K562 (cell line): ENCODE results near the gene TRIM3. TPM values are rescaled to one million over a fixed set of nuclear protein-coding genes. Genes with fewer than 3 reads are reported as not detected.

Experiments used
- ATAC-seq: fragments of 200-7000 bp; cut with Tn5 transposase; 3 replicates; pipeline ENCODE4 v1.9.1; 2020; ENCODE audit warnings: moderate library complexity
- BruUV-seq: library from RNA; stranded (reverse); fragments of 400-500 nt; replicated peaks from 2 replicates; lab custom pipeline; 2021; lab: Mats Ljungman, UMichigan
- CTCF ChIA-PET: fragments of 300-600 bp; formaldehyde crosslinking; extraction: SDS; loops from one replicate; lab custom pipeline; 2021; ENCODE audit warnings: low intra/inter-chr PET ratio; lab: Yijun Ruan, JAX
- POLR2A ChIA-PET: fragments of 300-600, 350-650 bp; sonication (Branson Sonifier 250); formaldehyde crosslinking; extraction: SDS; loops from one replicate; lab custom pipeline; 2021; ENCODE audit warnings: antibody characterized with exemption, inconsistent platforms; lab: Yijun Ruan, JAX
- DNase-seq, 4 experiments: peaks; one replicate each; pipeline versions ENCODE4 v3.0.0 to v3.0.0-alpha.2; 2011 to 2018; ENCODE audit warnings: low spot score in 3 of 4, mixed read lengths in 3 of 4; ENCODE audit errors: extremely low read depth in 1 of 4
- FAIRE-seq: peaks from 2 replicates; lab custom pipeline; 2011; peaks lifted over from hg19 to GRCh38; lab: Jason Lieb, UNC
- H2AFZ ChIP-seq: 2 replicates; pipeline ENCODE4 v1.6.0; 2011; ENCODE audit warnings: low read depth, low read length, control low read depth, inconsistent platforms
- H3K27ac ChIP-seq: fragments of 200-600 bp; 3 replicates; pipeline ENCODE4 v1.8.0; 2011; ENCODE audit warnings: low read depth, mild to moderate bottlenecking, control low read depth, inconsistent platforms, low read length, moderate library complexity, mixed read lengths; ENCODE audit errors: extremely low read depth
- H3K27me3 ChIP-seq, 2 experiments: fragments of 300-600 bp in 1 of 2; 2 replicates in 1 of 2; 3 replicates in 1 of 2; pipeline versions ENCODE4 v1.6.0 to v1.8.0; 2011; ENCODE audit warnings: inconsistent platforms in 2 of 2, low read length in 2 of 2, mild to moderate bottlenecking in 1 of 2, mixed read lengths in 1 of 2, moderate library complexity in 1 of 2; ENCODE audit not compliant: control insufficient read depth in 2 of 2, insufficient read depth in 2 of 2
- H3K36me3 ChIP-seq: fragments of 300-600 bp; 3 replicates; pipeline ENCODE4 v1.8.0; 2011; ENCODE audit warnings: mild to moderate bottlenecking, low read length, inconsistent platforms; ENCODE audit not compliant: control insufficient read depth, insufficient read depth
- H3K4me1 ChIP-seq, 2 experiments: fragments of 200-600 bp in 1 of 2; replicated peaks in 1 of 2; 2 replicates in 1 of 2; 3 replicates in 1 of 2; pipeline versions ENCODE4 v1.5.1 to v1.8.0; 2011; ENCODE audit warnings: inconsistent platforms in 2 of 2, low read length in 2 of 2, mild to moderate bottlenecking in 1 of 2, mixed read lengths in 1 of 2, moderate library complexity in 1 of 2; ENCODE audit not compliant: control insufficient read depth in 2 of 2, insufficient read depth in 2 of 2
- H3K4me2 ChIP-seq: 2 replicates; pipeline ENCODE4 v1.6.1; 2011; ENCODE audit warnings: low read length, control low read depth, inconsistent platforms, mixed read lengths; ENCODE audit not compliant: insufficient read depth
- H3K4me3 ChIP-seq: fragments of 200-600 bp; sonication (generic), shearing (Covaris generic); 2 replicates; pipeline ENCODE4 v1.5.1; 2016; ENCODE audit warnings: control low read depth, inconsistent platforms
- H3K79me2 ChIP-seq: fragments of 200-600 bp; 3 replicates; pipeline ENCODE4 v1.8.0; 2011; ENCODE audit warnings: low read length, inconsistent platforms; ENCODE audit not compliant: control insufficient read depth, insufficient read depth
- H3K9ac ChIP-seq, 2 experiments: 2 replicates each; pipeline versions ENCODE4 v1.6.0 to v1.6.1; 2011; ENCODE audit warnings: low read depth in 2 of 2, low read length in 2 of 2, control low read depth in 1 of 2, inconsistent platforms in 1 of 2, mild to moderate bottlenecking in 1 of 2, mixed read lengths in 1 of 2; ENCODE audit not compliant: insufficient read depth in 1 of 2
- H3K9me1 ChIP-seq: one replicate; pipeline ENCODE4 v1.6.0; 2011; ENCODE audit warnings: inconsistent platforms, mild to moderate bottlenecking, low read length, moderate library complexity; ENCODE audit not compliant: control insufficient read depth, insufficient read depth
- H3K9me3 ChIP-seq: replicated peaks from 2 replicates; pipeline ENCODE4 v1.5.1; 2011; ENCODE audit warnings: low read depth, low read length, inconsistent platforms; ENCODE audit not compliant: control insufficient read depth, insufficient read depth
- H4K20me1 ChIP-seq: replicated peaks from 2 replicates; pipeline ENCODE4 v1.6.1; 2011; ENCODE audit warnings: low read length, inconsistent platforms, mixed read lengths; ENCODE audit not compliant: control insufficient read depth, insufficient read depth
- ATF6 ChIP-seq: sonication (generic); formaldehyde crosslinking; IDR thresholded peaks from 2 replicates; pipeline ENCODE4 v1.4.0; 2020; ENCODE audit warnings: mild to moderate bottlenecking, missing genetic modification reagents
- DNMT1 ChIP-seq: fragments of 450-650 bp; IDR thresholded peaks from 2 replicates; pipeline ENCODE4 v1.6.1; 2016; ENCODE audit warnings: antibody characterized with exemption, mild to moderate bottlenecking
- E2F3 ChIP-seq: fragments of 250-450 bp; sonication (Bioruptor Pico); IDR thresholded peaks from 2 replicates; pipeline ENCODE4 v1.4.0; 2020; ENCODE audit warnings: mild to moderate bottlenecking
- FOXP1 ChIP-seq: sonication (generic); formaldehyde crosslinking; IDR thresholded peaks from 2 replicates; pipeline ENCODE4 v1.8.0; 2022; ENCODE audit warnings: mild to moderate bottlenecking, missing genetic modification reagents
- GTF2F1 ChIP-seq: IDR thresholded peaks from 2 replicates; pipeline ENCODE4 v1.6.1; 2011; ENCODE audit warnings: low read depth, low read length, improper control_type of control experiment
- HNRNPUL1 ChIP-seq: fragments of 200-400 bp; formaldehyde crosslinking; IDR thresholded peaks from 2 replicates; pipeline ENCODE4 v1.6.1; 2017; ENCODE audit warnings: low read length
- MXI1 ChIP-seq: IDR thresholded peaks from 2 replicates; pipeline ENCODE4 v1.6.1; 2011; ENCODE audit warnings: low read depth, mild to moderate bottlenecking, improper control_type of control experiment, low read length
- SMARCA4 ChIP-seq: fragments of 450-650 bp; IDR thresholded peaks from 2 replicates; pipeline ENCODE4 v1.6.1; 2016
- THAP12 ChIP-seq: fragments of 250-450 bp; sonication (Bioruptor Pico); IDR thresholded peaks from 2 replicates; pipeline ENCODE4 v1.9.0; 2021; ENCODE audit warnings: mild to moderate bottlenecking, inconsistent platforms
- THRA ChIP-seq: fragments of 450-650 bp; IDR thresholded peaks from 2 replicates; pipeline ENCODE4 v1.6.1; 2017; ENCODE audit warnings: mild to moderate bottlenecking, moderate library complexity
- VEZF1 ChIP-seq: fragments of 200-800 bp; sonication (Bioruptor generic); IDR thresholded peaks from 2 replicates; pipeline ENCODE4 v1.6.1; 2017; ENCODE audit warnings: missing genetic modification characterization, missing compliant biosample characterization
- XRCC5 ChIP-seq: fragments of 200-400 bp; formaldehyde crosslinking; IDR thresholded peaks from 2 replicates; pipeline ENCODE4 v1.6.1; 2017; ENCODE audit warnings: low read depth, mild to moderate bottlenecking, low read length
- ZBTB26 ChIP-seq: fragments of 450-650 bp; formaldehyde crosslinking; IDR thresholded peaks from 2 replicates; pipeline ENCODE4 v1.4.0; 2022; ENCODE audit warnings: missing genetic modification characterization
- ZNF184 ChIP-seq: sonication (generic); formaldehyde crosslinking; IDR thresholded peaks from 2 replicates; pipeline ENCODE4 v1.5.0; 2020; ENCODE audit warnings: missing genetic modification reagents
- WGBS: fragments of 100-300 bp; shearing (Covaris generic); methylation state at CpG from one replicate; pipeline ENCODE4 v1.1.6; 2016; ENCODE audit warnings: low coverage, mixed read lengths; ENCODE audit not compliant: insufficient coverage; ENCODE audit errors: missing lambda C conversion rate; 5-methylcytosine and 5-hydroxymethylcytosine counted together
- in situ Hi-C: fragments of 300-500 bp; cut with MboI; formaldehyde crosslinking; loops from 4 replicates; pipeline ENCODE4 v1.15.0; 2018; ENCODE audit warnings: inconsistent platforms, mixed read lengths
- intact Hi-C: fragments of 100-400 bp; cut with micrococcal nuclease; formaldehyde crosslinking; loops from 2 replicates; pipeline ENCODE4 v1.14.2; 2022
- polyA plus RNA-seq, 8 experiments: library from polyadenylated mRNA; depleted of rRNA in 4 of 8; stranded (reverse) in 5 of 8; unstranded in 3 of 8; fragments of >200 nt; fragmentation: Nextera tagmentation in 2 of 8; fragmentation: Illumina TruSeq in 1 of 8; extraction: Ambion mirVana in 2 of 8; extraction: Trizol in 1 of 8; gene quantifications; 2 replicates each; pipeline versions ENCODE4 v1.2.1 to v1.2.3, GENCODE V29; 2011 to 2014; ENCODE audit warnings: inconsistent platforms in 1 of 8, missing spikeins in 1 of 8
- total RNA-seq, 7 experiments: library from RNA; depleted of rRNA in 6 of 7; stranded (reverse); fragments of >200 nt in 6 of 7; fragmentation: Illumina TruSeq in 2 of 7; extraction: Trizol in 2 of 7; gene quantifications; 2 replicates each; pipeline versions ENCODE4 v1.2.1 to v1.2.3, GENCODE V29; 2011 to 2021; ENCODE audit warnings: low replicate concordance in 1 of 7

TRIM3 gene
- total and polyA plus RNA-seq, 9 of the 15 experiments (the other 6 are each of a cell fraction or from before 2014, with no cell fraction given), result 0.45 to 9.2 (median 4.7) TPM

- TF ChIP-seq DNMT1 (no peak), FOXP1 (CRISPR knock-in tag) (no peak), XRCC5 (no peak), THRA (no peak), SMARCA4 (no peak), E2F3 (CRISPR knock-in tag) (no peak), HNRNPUL1 (no peak)
- TF ChIP-seq, all 486 proteins: peak for 0
Observed at GRCh38 chr11:6406370-6406769, 67.4 kb downstream of the TRIM3 start (continued).

- H3K36me3 ChIP-seq, result no peaks in the 10 kb centered on the region
- in situ Hi-C loops, result no loop called here
- intact Hi-C loops, result no loop called here
- no TSS peak for BruUV-seq
- H3K79me2 ChIP-seq, result no peaks in the 10 kb centered on the region
- ATAC-seq (no peak), FAIRE-seq (no peak), DNase-seq (no peak)
- H3K4me3 ChIP-seq, result no peak overlapping the region
- H3K4me1 ChIP-seq, result peaks cover 0 to 9% of the 10 kb centered on the region in 2 experiments; a peak in 3 of 5 replicates
- 1% methylated on average over 6 of the region's 6 CpGs for WGBS
- H3K9ac ChIP-seq, result no peak overlapping the region
- no peak overlapping the region for H2AFZ ChIP-seq
- no peak overlapping the region for H3K27ac ChIP-seq
- H4K20me1 ChIP-seq, result 0 out of 2 replicates have a peak, but pooled peaks cover 3% of the 10 kb centered on the region
- CTCF ChIA-PET, result no interaction called here
- H3K4me2 ChIP-seq, result no peak overlapping the region
- peaks cover 22 to 56% of the 10 kb centered on the region in 2 experiments; a peak in 4 of 5 replicates for H3K27me3 ChIP-seq
- POLR2A ChIA-PET, result no interaction called here
- H3K9me1 ChIP-seq, result no peaks in the 10 kb centered on the region
- H3K9me3 ChIP-seq, result no peaks in the 10 kb centered on the region
- TF ChIP-seq ZNF184 (CRISPR knock-in tag) (no peak), VEZF1 (no peak), GTF2F1 (no peak), ZBTB26 (CRISPR knock-in tag) (no peak), MXI1 (no peak), THAP12 (CRISPR knock-in tag) (no peak), ATF6 (CRISPR knock-in tag) (no peak)
Observed at GRCh38 chr11:6405846-6406245, 67.9 kb downstream of the TRIM3 start.
